T47D (cell line): ENCODE data around the gene TPRN.
A peak's percentile ranks its signal among the peaks of the same experiment; 100 is the strongest.

Experiments used
- DNase-seq, 2 experiments: peaks; one replicate each; pipeline versions ENCODE4 v3.0.0 to v3.0.0-alpha.2; 2011 to 2012; ENCODE audit warnings: low read depth in 1 of 2, low spot score in 1 of 2
- JUND ChIP-seq: IDR thresholded peaks from 2 replicates; pipeline ENCODE4 v1.6.1; 2012; ENCODE audit warnings: low read depth
- in situ Hi-C: cut with HindIII; loops from 2 replicates; pipeline ENCODE4 v1.10.0; 2016; ENCODE audit warnings: low sequenced_read_pairs, low pct_unique_long_range_greater_than_20kb

Gene TPRN

GRCh38 chr9:137157618-137158415, 42.7 kb downstream of the TPRN start:
- in situ Hi-C loops, result no loop called here
- no peak for DNase-seq
- no peak for TF ChIP-seq JUND

GRCh38 chr9:137156567-137157375, 43.8 kb downstream of the TPRN start:
- in situ Hi-C loops, result no loop called here
- DNase-seq, result peak in 1 of 2 experiments; percentile 82
- TF ChIP-seq JUND, result no peak

- in situ Hi-C loops, result no loop called here
- TF ChIP-seq JUND, result no peak
- DNase-seq, result no peak
These were observed 47.6 kb downstream of the TPRN start for GRCh38 chr9:137152844-137153405.

- DNase-seq, result peak; percentile 83 to 99
- in situ Hi-C loops, result no loop called here
- TF ChIP-seq JUND, result no peak
These were observed 49.7 kb downstream of the TPRN start for GRCh38 chr9:137150617-137151457.

- DNase-seq, result peak; percentile 92 to 99
- in situ Hi-C loops, result no loop called here
- TF ChIP-seq JUND, result no peak
These were observed 50.5 kb downstream of the TPRN start for GRCh38 chr9:137149942-137150616.

- in situ Hi-C loops, result no loop called here
- no peak for DNase-seq
- no peak for TF ChIP-seq JUND
These were observed 51.2 kb downstream of the TPRN start for GRCh38 chr9:137149363-137149762.

GRCh38 chr9:137148661-137149060, 51.9 kb downstream of the TPRN start:
- in situ Hi-C loops, result no loop called here
- no peak for TF ChIP-seq JUND
- DNase-seq, result no peak

GRCh38 chr9:137148242-137148641, 52.3 kb downstream of the TPRN start:
- in situ Hi-C loops, result no loop called here
- no peak for TF ChIP-seq JUND
- DNase-seq, result no peak

GRCh38 chr9:137147793-137148160, 52.8 kb downstream of the TPRN start:
- DNase-seq, result no peak
- in situ Hi-C loops, result no loop called here
- TF ChIP-seq JUND, result no peak

- DNase-seq, result no peak
- in situ Hi-C loops, result no loop called here
- no peak for TF ChIP-seq JUND
These were observed 53.3 kb downstream of the TPRN start for GRCh38 chr9:137147091-137147792.

GRCh38 chr9:137146527-137146918, 54.0 kb downstream of the TPRN start:
- TF ChIP-seq JUND, result no peak
- peak in 1 of 2 experiments; percentile 61 for DNase-seq
- in situ Hi-C loops, result no loop called here
